ENCODE results near the gene SHANK1. TPM values are rescaled to one million over a fixed set of nuclear protein-coding genes. Genes with fewer than 3 reads are reported as not detected.

The SHANK1 gene
- total RNA-seq, 2 experiments from 2014 or later = 0.03 to 13.1 TPM

GRCh38 chr19:50722201-50723013 lies 2.8 kb upstream of the SHANK1 start:
- no peaks in the 10 kb centered on the region for H3K9me3 ChIP-seq (ENCODE audit: low read length)
- H3K79me2 ChIP-seq (ENCODE audit: insufficient read depth, low read depth, low read length) = no peaks in the 10 kb centered on the region
- ChIA-PET CTCF (ENCODE audit: unreplicated experiment) (no interaction called here), POLR2A (interaction anchor here (0.6 kb wide), 1 partner anchor 60 kb away, joined by 8 read pairs; no protein-coding TSS in a partner anchor)
- TF ChIP-seq EZH2phosphoT487 (IDR thresholded peaks at IDR 0.05; ENCODE audit: borderline replicate concordance, low read depth, low read length) = no peak
- TF ChIP-seq, protein P1, sequence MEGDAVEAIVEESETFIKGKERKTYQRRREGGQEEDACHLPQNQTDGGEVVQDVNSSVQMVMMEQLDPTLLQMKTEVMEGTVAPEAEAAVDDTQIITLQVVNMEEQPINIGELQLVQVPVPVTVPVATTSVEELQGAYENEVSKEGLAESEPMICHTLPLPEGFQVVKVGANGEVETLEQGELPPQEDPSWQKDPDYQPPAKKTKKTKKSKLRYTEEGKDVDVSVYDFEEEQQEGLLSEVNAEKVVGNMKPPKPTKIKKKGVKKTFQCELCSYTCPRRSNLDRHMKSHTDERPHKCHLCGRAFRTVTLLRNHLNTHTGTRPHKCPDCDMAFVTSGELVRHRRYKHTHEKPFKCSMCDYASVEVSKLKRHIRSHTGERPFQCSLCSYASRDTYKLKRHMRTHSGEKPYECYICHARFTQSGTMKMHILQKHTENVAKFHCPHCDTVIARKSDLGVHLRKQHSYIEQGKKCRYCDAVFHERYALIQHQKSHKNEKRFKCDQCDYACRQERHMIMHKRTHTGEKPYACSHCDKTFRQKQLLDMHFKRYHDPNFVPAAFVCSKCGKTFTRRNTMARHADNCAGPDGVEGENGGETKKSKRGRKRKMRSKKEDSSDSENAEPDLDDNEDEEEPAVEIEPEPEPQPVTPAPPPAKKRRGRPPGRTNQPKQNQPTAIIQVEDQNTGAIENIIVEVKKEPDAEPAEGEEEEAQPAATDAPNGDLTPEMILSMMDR (conservative IDR thresholded peaks at IDR 0.05; ENCODE audit: low read length) = no peak
- no peak overlapping the region for H3K27ac ChIP-seq (ENCODE audit: low read depth, low read length, poor library complexity, severe bottlenecking)
- H3K9me2 ChIP-seq (ENCODE audit: insufficient read depth, low read length) = no peaks in the 10 kb centered on the region
- no peaks in the 10 kb centered on the region for H4K20me1 ChIP-seq (ENCODE audit: insufficient read depth, low read length)
- peaks cover 32% of the 10 kb centered on the region for H3K4me1 ChIP-seq (ENCODE audit: insufficient read depth, low read length, poor library complexity, severe bottlenecking)
- BruUV-seq (replicated peaks) = no TSS peak
- no peak for DNase-seq (ENCODE audit: low spot score)
- no peak overlapping the region for H3K4me2 ChIP-seq (ENCODE audit: low read length)
- no peak overlapping the region for H3K4me3 ChIP-seq (ENCODE audit: low read depth, low read length, poor library complexity, severe bottlenecking)
- H2AFZ ChIP-seq (ENCODE audit: low read length) = no peak overlapping the region
- no peaks in the 10 kb centered on the region for H3K36me3 ChIP-seq (ENCODE audit: insufficient read depth, low read length)
- intact Hi-C loops (cut with micrococcal nuclease; ENCODE audit: unreplicated experiment) = no loop called here

DNA sequence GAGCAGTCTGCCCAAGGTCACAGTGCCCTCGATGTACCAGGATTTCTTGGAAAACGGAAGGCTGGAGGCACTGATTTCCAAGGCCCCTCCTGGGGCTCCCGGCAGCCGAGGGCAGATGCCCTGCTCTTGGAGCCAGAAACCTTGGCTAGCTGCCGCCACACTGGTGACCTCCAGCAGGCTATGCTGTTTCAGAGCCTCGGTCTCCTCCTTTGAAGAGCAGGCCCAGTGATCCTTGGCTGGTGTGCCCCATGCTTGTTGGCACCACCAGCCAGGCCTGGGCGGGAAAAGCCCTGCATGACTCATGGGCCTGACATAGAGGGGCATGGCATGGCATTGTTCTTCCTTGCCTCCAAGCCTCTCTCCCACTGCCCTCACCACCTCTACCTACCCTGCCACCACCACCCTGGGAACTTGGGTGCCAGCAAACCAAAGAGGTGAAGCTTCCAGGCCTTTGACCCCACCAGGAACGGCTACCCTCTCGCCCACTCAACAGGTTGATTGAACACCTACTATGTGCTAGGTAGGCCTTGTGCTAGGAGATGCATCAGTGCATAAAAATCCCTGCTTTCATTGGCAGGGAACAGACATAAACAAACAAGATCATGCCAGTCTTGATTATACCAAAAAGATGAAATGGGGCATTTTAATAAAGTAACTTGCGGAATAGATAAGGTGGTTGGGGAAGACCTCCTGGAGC lies 2.0 kb upstream of the SHANK1 start:
- POLR2A ChIA-PET = interaction anchor here (0.6 kb wide), 1 partner anchor 60 kb away, joined by 8 read pairs; no protein-coding TSS in a partner anchor
- DNase-seq (ENCODE audit: low spot score) = no peak

More for the DNA sequence above, 2.0 kb upstream of the SHANK1 start:
- no TSS peak for BruUV-seq (replicated peaks)
- H4K20me1 ChIP-seq (ENCODE audit: insufficient read depth, low read length) = no peaks in the 10 kb centered on the region
- no peak for TF ChIP-seq EZH2phosphoT487 (IDR thresholded peaks at IDR 0.05; ENCODE audit: borderline replicate concordance, low read depth, low read length)
- TF ChIP-seq, protein P1 (conservative IDR thresholded peaks at IDR 0.05; ENCODE audit: low read length) = no peak
- no peaks in the 10 kb centered on the region for H3K36me3 ChIP-seq (ENCODE audit: insufficient read depth, low read length)
- no peak overlapping the region for H3K4me3 ChIP-seq (ENCODE audit: low read depth, low read length, poor library complexity, severe bottlenecking)
- H3K4me2 ChIP-seq (ENCODE audit: low read length) = no peak overlapping the region
- H3K27ac ChIP-seq (ENCODE audit: low read depth, low read length, poor library complexity, severe bottlenecking) = no peak overlapping the region
- no peaks in the 10 kb centered on the region for H3K9me3 ChIP-seq (ENCODE audit: low read length)
- H3K79me2 ChIP-seq (ENCODE audit: insufficient read depth, low read depth, low read length) = no peaks in the 10 kb centered on the region
- intact Hi-C loops (cut with micrococcal nuclease; ENCODE audit: unreplicated experiment) = no loop called here
- CTCF ChIA-PET (ENCODE audit: unreplicated experiment) = no interaction called here
- no peak overlapping the region for H2AFZ ChIP-seq (ENCODE audit: low read length)
- H3K9me2 ChIP-seq (ENCODE audit: insufficient read depth, low read length) = no peaks in the 10 kb centered on the region
- H3K4me1 ChIP-seq (ENCODE audit: insufficient read depth, low read length, poor library complexity, severe bottlenecking) = peaks cover 32% of the 10 kb centered on the region

All from OCI-LY7 (cell line).